NCI-H146 treated with DMSO at 0.1 percent for 48 hours (cell line): Measurements from ENCODE around the gene GRAMD2B.
A peak's percentile ranks its signal among the peaks of the same experiment; 100 is the strongest.
"Not testable (repeated sequence)": the region's sequence is repeated elsewhere in the genome, so short reads cannot be mapped to it uniquely, and the experiment has no call there.

Source experiments
- DNase-seq: peaks from one replicate; lab custom pipeline; 2025; ENCODE audit not compliant: unreplicated experiment; lab: John Stamatoyannopoulos, UW

GRAMD2B gene, protein sequence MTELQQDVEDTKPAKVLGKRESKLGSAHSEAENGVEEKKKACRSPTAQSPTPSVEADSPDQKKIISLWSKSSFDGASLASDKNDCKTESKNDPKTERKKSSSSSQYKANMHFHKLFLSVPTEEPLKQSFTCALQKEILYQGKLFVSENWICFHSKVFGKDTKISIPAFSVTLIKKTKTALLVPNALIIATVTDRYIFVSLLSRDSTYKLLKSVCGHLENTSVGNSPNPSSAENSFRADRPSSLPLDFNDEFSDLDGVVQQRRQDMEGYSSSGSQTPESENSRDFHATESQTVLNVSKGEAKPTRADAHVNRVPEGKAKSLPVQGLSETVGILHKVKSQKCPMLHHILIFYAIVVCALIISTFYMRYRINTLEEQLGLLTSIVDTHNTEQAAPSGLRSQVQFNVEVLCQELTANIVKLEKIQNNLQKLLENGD

GRCh38 chr5:126422994-126423788, at the start of gene GRAMD2B:
TSS of gene GRAMD2B (plus strand) at chr5:126423409. CDS start at chr5:126423607, 198 bp downstream.
- DNase-seq, result peak; percentile 62

DNA sequence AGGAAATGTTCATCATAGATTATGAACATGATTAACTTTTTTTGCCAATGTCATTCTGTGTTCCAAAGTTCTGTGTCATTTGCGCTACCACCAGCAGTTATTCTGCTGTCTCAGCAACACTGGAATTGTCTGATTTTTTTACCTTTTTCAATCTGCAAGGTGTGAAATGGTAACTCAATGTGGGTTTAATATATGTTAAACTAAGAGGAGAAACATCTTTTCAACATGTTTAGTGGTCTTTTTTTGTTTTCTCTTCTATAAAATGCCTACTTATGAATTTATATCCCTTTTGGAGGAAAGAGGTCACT, 49.1 kb upstream of the GRAMD2B start:
- no peak for DNase-seq

GRCh38 chr5:126376443-126376842, 46.8 kb upstream of the GRAMD2B start:
- DNase-seq, result no peak

DNA sequence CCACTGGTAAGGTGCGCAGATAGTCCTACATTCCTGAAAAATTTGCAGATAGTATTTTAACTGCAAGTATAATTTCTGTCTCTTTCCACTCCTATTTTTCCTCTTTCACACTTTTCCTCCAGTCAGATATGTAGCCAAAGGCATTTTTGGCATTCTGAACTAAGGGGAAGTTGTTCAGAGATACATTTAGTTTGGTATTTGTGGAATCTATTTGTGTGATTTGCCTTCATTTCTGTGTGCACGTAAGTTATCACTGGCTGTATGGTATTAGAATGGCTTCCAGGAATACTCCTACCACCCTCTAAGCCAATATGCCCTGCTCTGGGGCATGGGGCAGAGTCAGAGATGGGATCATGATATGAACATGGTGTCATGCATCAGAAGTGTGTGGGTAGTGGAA, 45.8 kb upstream of the GRAMD2B start:
- DNase-seq, result no peak

- DNase-seq, result not testable (repeated sequence)
Measured at GRCh38 chr5:126380316-126380715, 42.9 kb upstream of the GRAMD2B start.

DNA sequence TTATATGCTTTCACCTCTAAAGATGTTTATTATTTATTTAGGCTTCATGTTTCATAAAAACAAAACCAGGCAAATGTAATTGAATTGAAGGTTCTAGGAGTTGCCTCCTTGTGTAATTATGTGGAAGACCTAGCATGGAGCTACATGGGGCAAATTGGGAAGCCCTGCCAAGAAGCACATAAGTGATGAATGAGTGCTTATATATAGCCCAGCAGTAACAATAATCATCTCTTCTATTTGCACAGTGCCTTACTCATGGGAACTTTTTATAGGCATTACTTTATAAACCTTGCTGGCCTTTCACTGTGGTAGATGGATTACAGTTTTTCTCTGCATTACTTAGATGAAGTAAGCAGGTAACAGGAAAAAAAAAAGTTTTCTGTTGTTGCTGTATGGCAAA, 40.0 kb upstream of the GRAMD2B start:
- DNase-seq, result no peak

DNA sequence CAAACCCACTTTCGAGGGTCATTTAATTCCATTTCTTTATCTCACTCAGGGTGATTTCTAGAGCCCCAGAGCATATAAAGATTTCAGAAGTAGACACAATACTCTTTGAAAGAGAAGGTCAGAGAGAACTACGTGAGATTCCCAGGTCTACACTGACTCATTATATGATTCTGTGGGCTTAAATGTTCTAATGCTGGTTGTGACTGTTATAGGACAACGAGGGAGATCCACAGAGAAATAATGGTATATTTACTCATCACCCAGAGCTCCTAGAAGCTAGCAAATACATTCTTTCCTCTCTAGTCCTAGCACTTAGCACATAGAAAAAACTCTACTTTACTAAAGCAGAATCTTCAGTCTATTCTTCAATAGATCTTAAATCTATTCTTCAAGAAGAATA, 39.4 kb upstream of the GRAMD2B start:
- DNase-seq, result no peak

GRCh38 chr5:126384985-126385384, 38.2 kb upstream of the GRAMD2B start:
- peak; percentile 37 for DNase-seq

GRCh38 chr5:126385524-126386502, 37.4 kb upstream of the GRAMD2B start:
- no peak for DNase-seq

- no peak for DNase-seq
Measured at GRCh38 chr5:126389179-126389578, 34.0 kb upstream of the GRAMD2B start.

- DNase-seq, result no peak
Measured at GRCh38 chr5:126390051-126390450, 33.2 kb upstream of the GRAMD2B start.

- no peak for DNase-seq
Measured at GRCh38 chr5:126391386-126391785, 31.8 kb upstream of the GRAMD2B start.

DNA sequence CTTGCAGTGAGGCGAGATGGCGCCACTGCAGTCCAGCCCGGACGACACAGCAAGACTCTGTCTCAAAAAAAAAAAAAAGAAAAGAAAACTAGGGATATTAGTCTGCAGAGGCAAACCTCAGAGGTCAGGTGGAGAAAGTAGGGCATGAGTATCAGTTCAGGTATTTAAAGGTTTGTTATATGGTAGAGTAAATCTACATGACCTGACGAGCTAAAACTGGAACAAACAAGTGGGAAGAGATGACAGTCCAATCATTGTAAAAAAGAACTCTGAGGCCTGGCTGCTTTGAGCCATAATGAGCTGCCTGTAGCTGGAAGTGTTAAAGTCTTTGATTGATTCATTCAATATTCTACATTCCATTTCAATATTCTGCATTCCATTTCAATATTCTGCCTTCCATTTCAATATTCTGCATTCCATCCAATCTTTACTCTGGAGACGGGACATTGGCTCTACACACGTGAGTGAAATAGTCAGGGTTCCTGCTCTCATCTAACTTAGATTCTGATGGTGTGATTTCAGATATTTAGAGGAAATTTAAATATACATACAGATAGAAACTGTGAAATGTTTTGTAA, 28.9 kb upstream of the GRAMD2B start:
- no peak for DNase-seq

- no peak for DNase-seq
Measured at GRCh38 chr5:126395198-126395597, 28.0 kb upstream of the GRAMD2B start.

- no peak for DNase-seq
Measured at GRCh38 chr5:126395605-126396004, 27.6 kb upstream of the GRAMD2B start.

DNA sequence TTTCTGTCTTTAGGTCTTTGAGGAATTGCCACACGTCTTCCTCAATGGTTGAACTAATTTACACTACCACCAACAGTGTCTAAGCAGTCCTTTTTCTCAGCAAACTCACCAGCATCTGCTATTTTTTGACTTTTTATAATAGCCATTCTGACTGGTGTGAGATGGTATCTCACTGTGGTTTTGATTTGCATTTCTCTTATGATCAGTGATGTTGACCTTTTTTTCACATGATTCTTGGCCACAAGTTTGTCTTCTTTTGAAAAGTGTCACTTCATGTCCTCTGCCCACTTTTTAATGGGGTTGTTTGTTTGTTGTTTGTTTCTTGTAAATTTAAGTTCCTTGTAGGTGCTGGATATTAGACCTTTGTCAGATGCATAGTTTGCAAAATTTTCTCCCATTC, 26.5 kb upstream of the GRAMD2B start:
- DNase-seq, result not testable (repeated sequence)

GRCh38 chr5:126398791-126399190, 24.4 kb upstream of the GRAMD2B start:
- no peak for DNase-seq

- DNase-seq, result no peak
Measured at GRCh38 chr5:126400621-126401251, 22.5 kb upstream of the GRAMD2B start.

DNA sequence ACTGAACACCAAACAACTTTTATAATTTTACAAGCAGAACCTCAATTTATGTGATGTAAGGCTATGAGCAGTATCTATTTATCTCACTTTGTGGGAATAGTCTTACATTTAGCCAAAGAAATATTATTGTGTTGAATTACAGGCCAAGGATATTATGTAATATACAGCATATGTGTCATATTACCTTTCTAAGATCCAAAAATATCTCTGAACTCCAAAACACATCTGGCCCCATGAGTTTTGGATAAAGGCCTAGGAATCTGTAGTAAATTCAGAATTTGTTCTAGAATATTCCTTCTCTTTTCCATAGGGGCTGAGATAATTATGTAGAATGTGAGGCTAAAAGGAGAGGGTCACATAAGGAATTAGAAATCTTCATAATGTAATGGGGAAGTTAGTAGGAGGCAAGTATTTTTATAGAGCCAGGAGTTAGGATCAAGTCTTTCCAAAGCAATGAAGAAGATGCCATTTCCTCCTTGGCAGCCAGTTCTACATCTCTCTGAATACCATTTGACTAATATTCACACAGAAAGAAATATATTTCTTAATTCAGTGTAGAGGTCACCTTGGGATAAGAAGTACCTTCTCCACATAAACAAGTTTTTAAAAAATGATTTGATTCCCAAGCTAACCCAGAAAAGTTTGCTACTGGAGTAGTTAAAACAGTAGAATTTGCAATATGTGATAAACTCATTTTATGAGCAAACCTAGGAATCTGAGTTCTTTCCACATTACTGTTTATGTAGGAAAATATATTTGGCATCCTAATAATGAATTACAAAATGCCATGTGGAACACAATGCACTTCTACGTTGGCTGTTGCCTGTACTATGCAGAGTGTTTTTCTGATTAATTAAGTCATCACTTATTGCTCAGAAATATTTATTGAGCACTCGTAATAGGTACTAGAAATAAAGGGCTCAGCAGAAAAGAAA, 20.3 kb upstream of the GRAMD2B start:
- DNase-seq, result no peak
